Stimulated activated CD8-positive, alpha-beta memory T cell treated with anti-CD3 and anti-CD28 coated beads, Interleukin-15, amount 100 ng/mL, for 48 hours (primary cell): ENCODE data around the gene GORAB.

Experiments used
- DNase-seq, 2 donors: peaks; one replicate each; pipeline ENCODE4 v3.0.0-alpha.2; 2020; ENCODE audit warnings: low read depth in 2 of 2

GORAB gene

DNA sequence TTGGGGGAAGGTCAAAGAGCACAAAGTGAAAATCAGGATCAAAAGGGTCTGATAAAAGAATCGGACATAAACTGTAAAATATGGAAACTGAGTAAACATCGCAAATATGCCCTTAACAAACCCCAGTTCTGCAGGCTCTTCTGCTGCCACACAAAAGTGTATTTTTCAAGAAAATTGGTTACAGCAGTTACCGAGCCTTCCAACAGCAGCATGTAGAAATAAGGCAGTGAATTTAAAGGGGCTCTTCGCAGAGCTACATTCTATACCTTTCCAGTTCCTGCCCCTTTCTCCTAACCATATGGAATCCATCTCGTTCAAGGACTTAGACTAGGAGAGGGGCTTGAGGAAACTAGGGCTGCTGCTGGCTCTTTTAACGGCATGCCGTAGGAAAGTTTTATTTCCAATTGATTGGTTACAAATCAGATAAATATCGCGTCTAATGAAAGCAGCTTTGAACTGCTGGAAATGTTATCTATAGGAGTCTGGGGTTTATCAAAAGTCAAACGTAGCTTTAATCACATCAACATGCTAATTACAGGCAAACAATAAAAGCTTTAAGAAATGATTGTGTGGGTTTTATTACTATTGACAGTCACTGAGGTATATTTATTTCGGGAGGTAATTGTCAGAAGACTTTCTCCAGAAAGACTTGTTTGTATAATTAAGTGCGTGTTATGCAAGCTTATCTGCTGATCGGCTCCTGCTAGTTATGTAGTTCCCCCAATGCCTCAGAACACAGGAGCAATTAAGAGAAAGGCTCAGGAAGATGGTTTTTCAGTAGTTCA, 59.1 kb downstream of the GORAB start:
- no peak for DNase-seq

DNA sequence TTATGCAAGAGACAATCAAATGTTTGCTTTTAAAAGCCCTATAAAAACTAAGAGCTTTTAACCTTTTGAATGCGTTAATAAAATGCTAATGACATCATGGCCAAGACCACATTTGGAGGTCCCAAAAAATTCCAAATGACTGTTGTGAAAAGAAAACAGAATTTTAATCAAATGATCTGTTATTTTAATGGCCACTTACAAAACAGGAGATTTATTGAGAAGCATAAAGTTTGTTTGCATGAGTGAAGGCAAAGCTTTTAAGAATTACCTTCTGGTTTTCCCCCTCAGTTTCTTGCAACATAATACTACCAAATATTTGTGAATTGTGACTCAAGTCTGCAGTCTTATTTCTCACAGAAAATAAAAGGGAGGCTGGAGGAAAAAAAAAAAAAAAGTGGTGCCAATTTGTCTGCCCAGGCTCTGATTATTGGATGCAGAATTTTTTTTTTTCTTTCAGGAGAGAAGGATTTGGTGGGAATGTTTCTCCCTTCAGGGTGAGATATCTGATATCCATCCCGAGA, 60.7 kb downstream of the GORAB start:
- DNase-seq: no peak

DNA sequence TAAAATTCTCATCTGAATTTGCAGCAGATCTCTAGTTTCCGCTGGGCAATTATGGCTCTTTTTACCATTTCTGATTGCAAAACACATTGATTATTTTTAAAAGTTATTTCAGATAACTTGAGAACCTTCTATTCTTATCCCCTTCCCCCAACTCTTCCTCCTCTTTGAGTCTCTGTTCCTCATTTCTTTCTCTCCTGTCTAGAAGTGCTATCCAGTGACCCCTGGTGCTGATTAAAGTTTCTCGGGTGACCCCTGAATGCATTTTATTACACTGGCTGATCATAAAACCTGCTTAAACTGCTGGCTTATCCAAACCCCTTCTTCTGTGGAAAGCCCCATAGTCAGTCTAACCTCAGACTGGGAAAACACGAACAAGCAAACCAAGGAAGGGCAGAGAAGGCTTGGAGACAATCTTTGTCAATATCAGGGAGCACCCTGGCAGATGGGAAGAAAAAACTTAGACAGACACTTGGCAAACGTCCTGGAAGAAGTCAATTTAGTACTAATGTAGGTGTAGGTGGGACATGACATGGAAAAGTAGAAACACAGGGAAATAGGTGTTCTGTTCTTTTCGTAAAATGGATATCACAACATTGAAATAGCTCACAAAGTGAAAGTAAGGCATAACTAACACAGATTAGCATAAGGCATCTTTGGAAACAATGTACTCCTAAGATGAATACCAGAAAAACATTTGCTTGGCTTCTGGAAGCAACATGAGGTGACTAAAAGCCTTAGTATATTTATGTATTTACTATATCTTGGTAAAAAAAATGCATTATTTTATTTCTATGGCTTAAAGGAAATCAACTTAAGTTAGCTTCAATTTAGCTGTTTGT, 61.4 kb downstream of the GORAB start:
- no peak for DNase-seq

DNA sequence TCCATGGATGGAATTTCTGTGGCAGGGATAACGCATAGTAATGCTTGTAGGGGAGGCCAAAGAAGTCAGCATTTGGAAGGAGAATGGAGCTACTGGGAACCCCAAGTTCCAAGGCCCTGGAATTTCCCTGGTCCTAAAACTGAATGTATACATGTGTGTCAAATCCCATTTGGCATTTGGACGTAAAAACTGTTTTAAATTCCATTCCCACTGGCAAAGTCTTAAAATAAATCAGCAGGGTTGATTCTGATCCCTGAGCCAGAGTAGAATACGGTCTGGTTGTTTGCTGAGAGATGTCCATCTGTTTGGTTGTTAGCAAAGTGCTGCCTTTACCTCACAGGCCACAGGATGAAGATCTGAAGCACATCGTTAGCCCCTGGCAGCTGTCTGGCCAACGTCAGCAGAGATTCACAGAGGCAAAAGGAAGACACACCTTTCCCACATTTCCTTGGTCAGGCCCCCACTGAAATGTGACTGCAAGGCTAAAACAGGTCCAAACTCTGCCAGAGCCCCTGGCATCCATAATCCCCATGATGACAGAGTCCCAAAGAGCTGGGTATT, 62.2 kb downstream of the GORAB start:
- no peak for DNase-seq

DNA sequence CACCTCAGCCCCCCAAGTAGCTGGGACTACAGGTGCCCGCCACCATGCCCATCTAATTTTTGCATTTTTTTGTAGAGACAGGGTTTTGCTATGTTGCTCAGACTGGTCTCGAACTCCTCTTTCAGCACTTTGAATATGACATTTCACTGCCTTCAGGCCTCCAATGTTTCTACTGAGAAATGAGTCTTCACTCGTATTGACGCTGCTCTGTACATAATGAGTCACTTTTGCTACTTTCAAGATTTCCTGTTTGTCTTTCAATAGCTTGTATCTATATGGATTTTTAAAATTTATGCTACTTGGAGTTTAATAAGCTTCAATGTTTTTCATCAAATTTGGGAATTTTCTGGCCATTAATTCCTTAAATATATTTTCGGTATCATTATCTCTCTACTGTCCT, 64.7 kb downstream of the GORAB start:
- no peak for DNase-seq

DNA sequence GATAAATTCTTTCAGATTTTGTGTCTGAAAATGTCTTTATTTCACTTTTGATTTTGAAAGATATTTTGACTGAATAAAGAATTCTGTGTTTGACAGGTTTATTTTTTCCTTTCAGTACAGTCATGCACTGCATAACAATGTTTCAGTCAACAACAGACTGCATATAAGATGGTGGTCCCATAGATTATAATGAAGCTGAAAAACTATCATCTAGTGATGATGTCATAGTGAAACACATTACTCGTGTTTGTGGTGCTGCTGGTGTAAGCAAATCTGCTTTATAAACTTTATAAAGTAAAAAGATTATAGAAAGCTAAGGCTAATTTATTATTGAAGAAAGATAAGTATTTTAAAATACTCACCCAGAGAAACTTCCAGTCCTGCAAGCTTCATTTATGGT, 66.7 kb downstream of the GORAB start:
- no peak for DNase-seq

DNA sequence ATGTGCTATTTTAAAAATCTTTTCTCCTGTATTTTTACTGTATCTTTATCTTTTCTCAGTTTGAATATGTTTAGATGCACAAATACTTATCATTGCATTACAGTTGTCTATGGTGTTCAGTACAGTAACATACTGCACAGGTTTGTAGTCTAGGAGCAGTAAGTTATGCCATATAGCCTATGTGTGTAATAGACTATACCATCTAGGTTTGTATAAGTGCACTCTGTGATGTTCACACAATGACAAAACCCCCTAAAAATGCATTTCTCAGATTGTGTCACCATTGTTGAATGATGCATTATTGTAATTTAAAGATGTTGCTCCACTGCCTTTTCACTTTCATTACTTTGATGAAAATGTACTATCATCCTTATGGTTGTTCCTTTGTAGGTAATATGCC, 67.1 kb downstream of the GORAB start:
- no peak for DNase-seq

DNA sequence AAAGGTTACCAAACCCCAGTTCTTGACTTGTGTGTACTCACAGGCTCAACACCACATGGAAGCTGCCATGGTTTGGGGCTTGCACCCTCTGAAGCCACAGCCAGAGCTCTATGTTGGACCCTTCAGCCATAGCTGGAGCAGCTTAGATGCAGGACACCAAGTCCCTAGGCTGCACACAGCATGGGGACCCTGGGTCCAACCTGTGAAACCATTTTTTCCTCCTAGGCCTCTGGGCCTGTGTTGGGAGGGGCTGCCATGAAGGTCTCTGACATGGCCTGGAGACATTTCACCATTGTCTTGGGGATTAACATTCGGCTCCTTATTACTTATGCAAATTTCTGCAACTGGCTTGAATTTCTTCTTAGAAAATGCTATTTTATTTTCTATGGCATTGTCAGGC, 69.9 kb downstream of the GORAB start:
- no peak for DNase-seq
